ENCODE data around the gene SOD2. TPM values are rescaled to one million over a fixed set of nuclear protein-coding genes. Genes with fewer than 3 reads are reported as not detected.
"Not testable (repeated sequence)": the region's sequence is repeated elsewhere in the genome, so short reads cannot be mapped to it uniquely, and the experiment has no call there.

Gene SOD2
- total and polyA plus RNA-seq, 2 donors (not counting 1 experiment from before 2014, with no cell fraction given): 96.1 to 1,311 TPM

GRCh38 chr6:159726918-159727716 is 34.1 kb upstream of the SOD2 start, which contains the start of gene WTAP:
Gene WTAP, plus strand, starts transcription at chr6:159727506. Its CDS starts 8,760 bp downstream, at chr6:159736266.
- Histone ChIP-seq H3K4me1 (ENCODE audit: control insufficient read depth, extremely low read depth, insufficient read depth, low read length) (peaks cover 5% of the 10 kb centered on the region), H3K36me3 (ENCODE audit: control insufficient read depth, insufficient read depth, low read length) (no peaks in the 10 kb centered on the region), H3K79me2 (ENCODE audit: control insufficient read depth, insufficient read depth, low read length) (peaks cover 77% of the 10 kb centered on the region), H4K20me1 (ENCODE audit: control insufficient read depth, extremely low read depth, insufficient read depth, low read length) (peaks cover 8% of the 10 kb centered on the region), H3K27me3 (ENCODE audit: control insufficient read depth, insufficient read depth, low read length) (no peaks in the 10 kb centered on the region), H3K4me2 (ENCODE audit: extremely low read depth, insufficient read depth, low read length) (peak within 1 kb of the TSS; percentile 99), H3K4me3 (replicated peaks in 1 of 4; ENCODE audit: control extremely low read depth in 1 of 4, insufficient read depth in 1 of 4, low read depth in 3 of 4, low read length in 4 of 4) (peak within 1 kb of the TSS; percentile 82 to 100 (median 91)), H3K27ac (ENCODE audit: insufficient read depth, low read length) (peak within 1 kb of the TSS; percentile 89), H3K9ac (ENCODE audit: insufficient read depth, low read length) (peak within 1 kb of the TSS; percentile 97), H3K9me3 (ENCODE audit: control insufficient read depth, insufficient read depth, low read depth, low read length) (no peaks in the 10 kb centered on the region), H2AFZ (ENCODE audit: low read length) (peak within 1 kb of the TSS; percentile 84)
- DNase-seq (ENCODE audit: low read depth in 2 of 2): peak; percentile 96 to 97
- TF ChIP-seq CTCF (conservative IDR thresholded peaks at IDR 0.05 in 1 of 2, IDR thresholded peaks at IDR 0.05 in 1 of 2; ENCODE audit: low read depth in 1 of 2, low read length in 2 of 2): no peak
- TF ChIP-seq EZH2 (IDR thresholded peaks at IDR 0.05; ENCODE audit: low read length, missing control alignments): no peak

GRCh38 chr6:159726255-159726917 is 33.3 kb upstream of the SOD2 start:
- peak overlapping the region; percentile 68 to 96 (median 77) for H3K4me3 ChIP-seq (replicated peaks in 1 of 4; ENCODE audit: control extremely low read depth in 1 of 4, insufficient read depth in 1 of 4, low read depth in 3 of 4, low read length in 4 of 4)
- H3K27ac ChIP-seq (ENCODE audit: insufficient read depth, low read length): peak overlapping the region; percentile 89
- peaks cover 5% of the 10 kb centered on the region for H3K4me1 ChIP-seq (ENCODE audit: control insufficient read depth, extremely low read depth, insufficient read depth, low read length)
- peak overlapping the region; percentile 99 for H3K4me2 ChIP-seq (ENCODE audit: extremely low read depth, insufficient read depth, low read length)
- no peaks in the 10 kb centered on the region for H3K27me3 ChIP-seq (ENCODE audit: control insufficient read depth, insufficient read depth, low read length)
- peak overlapping the region; percentile 97 for H3K9ac ChIP-seq (ENCODE audit: insufficient read depth, low read length)
- peaks cover 70% of the 10 kb centered on the region for H3K79me2 ChIP-seq (ENCODE audit: control insufficient read depth, insufficient read depth, low read length)
- peaks cover 8% of the 10 kb centered on the region for H4K20me1 ChIP-seq (ENCODE audit: control insufficient read depth, extremely low read depth, insufficient read depth, low read length)
- H3K36me3 ChIP-seq (ENCODE audit: control insufficient read depth, insufficient read depth, low read length): no peaks in the 10 kb centered on the region
- TF ChIP-seq EZH2 (IDR thresholded peaks at IDR 0.05; ENCODE audit: low read length, missing control alignments) (no peak), CTCF (conservative IDR thresholded peaks at IDR 0.05 in 1 of 2, IDR thresholded peaks at IDR 0.05 in 1 of 2; ENCODE audit: low read depth in 1 of 2, low read length in 2 of 2) (no peak)
- peak overlapping the region; percentile 78 for H2AFZ ChIP-seq (ENCODE audit: low read length)
- DNase-seq (ENCODE audit: low read depth in 2 of 2): no peak
- no peaks in the 10 kb centered on the region for H3K9me3 ChIP-seq (ENCODE audit: control insufficient read depth, insufficient read depth, low read depth, low read length)

- not testable (repeated sequence) for H3K36me3 ChIP-seq (ENCODE audit: control insufficient read depth, insufficient read depth, low read length); H4K20me1 ChIP-seq (ENCODE audit: control insufficient read depth, extremely low read depth, insufficient read depth, low read length); H3K4me3 ChIP-seq (replicated peaks in 1 of 4; ENCODE audit: control extremely low read depth in 1 of 4, insufficient read depth in 1 of 4, low read depth in 3 of 4, low read length in 4 of 4); H3K4me1 ChIP-seq (ENCODE audit: control insufficient read depth, extremely low read depth, insufficient read depth, low read length); H3K4me2 ChIP-seq (ENCODE audit: extremely low read depth, insufficient read depth, low read length); H3K9me3 ChIP-seq (ENCODE audit: control insufficient read depth, insufficient read depth, low read depth, low read length); H3K27me3 ChIP-seq (ENCODE audit: control insufficient read depth, insufficient read depth, low read length); H3K9ac ChIP-seq (ENCODE audit: insufficient read depth, low read length); H2AFZ ChIP-seq (ENCODE audit: low read length); H3K27ac ChIP-seq (ENCODE audit: insufficient read depth, low read length); DNase-seq (ENCODE audit: low read depth in 2 of 2)
- peaks cover 60% of the 10 kb centered on the region for H3K79me2 ChIP-seq (ENCODE audit: control insufficient read depth, insufficient read depth, low read length)
Observed at GRCh38 chr6:159725208-159725607, 32.2 kb upstream of the SOD2 start.
